Activated effector memory CD4-positive, alpha-beta T cell treated with anti-CD3 and anti-CD28 coated beads, Interleukin-2, amount 50 U/mL, for 16 hours (primary cell): ENCODE data around the gene SNTG2.

Experiments
- DNase-seq: peaks from one replicate; pipeline ENCODE4 v3.0.0-alpha.2; 2020

Gene SNTG2

DNA sequence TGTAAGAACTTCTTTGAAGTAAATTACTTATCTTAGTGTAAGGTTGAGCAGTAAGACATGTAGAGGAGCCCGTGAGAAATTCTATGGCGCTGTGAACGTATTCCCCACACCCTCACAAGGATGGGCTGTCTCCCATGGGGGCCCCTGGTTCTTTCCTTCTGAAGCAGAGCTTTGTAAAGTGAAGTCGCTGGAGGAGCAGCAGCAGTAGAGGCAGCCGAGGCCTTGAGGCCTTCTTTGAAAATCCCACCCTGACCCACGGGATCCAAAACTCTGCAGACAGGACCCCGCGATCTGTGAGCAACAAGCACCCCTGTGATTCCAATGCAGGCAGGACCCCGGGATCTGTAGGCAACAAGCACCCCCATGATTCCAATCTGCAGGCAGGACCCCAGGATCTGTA is 23.8 kb upstream of the SNTG2 start:
- DNase-seq = no peak

DNA sequence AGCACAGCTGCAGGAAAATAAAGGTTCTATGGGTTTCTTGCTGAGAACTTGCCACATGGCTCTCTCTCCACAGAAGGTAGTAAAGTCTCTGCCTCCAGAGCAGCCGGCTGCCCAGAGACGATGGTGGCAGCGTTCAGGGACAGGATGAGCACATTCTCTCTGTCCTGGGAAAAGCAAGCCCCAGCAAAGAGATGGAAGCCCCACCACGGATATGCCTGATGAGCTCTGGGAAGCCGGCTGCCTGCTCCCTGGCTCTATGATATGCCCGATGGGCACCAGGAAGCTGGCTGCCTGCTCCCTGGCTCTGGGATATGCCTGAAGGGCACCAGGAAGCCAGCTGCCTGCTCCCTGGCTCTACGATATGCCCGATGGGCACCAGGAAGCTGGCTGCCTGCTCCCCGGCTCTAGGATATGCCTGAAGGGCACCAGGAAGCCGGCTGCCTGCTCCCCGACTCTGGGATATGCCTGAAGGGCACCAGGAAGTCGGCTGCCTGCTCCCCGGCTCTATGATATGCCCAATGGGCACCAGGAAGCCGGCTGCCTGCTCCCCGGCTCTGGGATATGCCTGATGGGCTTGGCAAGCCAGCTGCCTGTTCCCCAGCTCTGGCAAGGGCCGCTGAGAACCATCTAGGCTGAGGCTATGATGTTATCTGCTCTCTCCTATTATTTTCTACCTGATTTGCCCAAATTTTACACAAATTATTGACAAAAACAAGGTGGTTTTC is 21.5 kb upstream of the SNTG2 start:
- no peak for DNase-seq

DNA sequence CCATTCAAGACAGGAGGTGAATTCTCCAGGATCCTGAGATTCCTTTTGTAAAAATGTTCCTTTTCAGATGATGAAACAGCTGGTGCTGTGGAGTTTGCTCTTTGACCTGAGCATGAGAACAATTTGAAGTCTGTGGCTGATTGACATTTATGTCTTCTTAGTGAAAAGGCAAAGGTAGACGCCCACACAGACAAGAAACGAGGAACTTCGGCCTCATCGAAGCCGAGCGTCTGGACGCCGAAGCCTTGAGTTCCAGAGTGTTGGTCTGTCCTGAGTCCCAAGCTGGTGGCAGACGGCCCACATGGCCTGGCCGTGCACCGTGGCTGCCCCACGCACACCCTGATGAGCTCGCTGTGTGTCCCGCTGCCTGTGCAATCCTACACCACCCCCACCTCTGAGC is 20.7 kb upstream of the SNTG2 start:
- no peak for DNase-seq

DNA sequence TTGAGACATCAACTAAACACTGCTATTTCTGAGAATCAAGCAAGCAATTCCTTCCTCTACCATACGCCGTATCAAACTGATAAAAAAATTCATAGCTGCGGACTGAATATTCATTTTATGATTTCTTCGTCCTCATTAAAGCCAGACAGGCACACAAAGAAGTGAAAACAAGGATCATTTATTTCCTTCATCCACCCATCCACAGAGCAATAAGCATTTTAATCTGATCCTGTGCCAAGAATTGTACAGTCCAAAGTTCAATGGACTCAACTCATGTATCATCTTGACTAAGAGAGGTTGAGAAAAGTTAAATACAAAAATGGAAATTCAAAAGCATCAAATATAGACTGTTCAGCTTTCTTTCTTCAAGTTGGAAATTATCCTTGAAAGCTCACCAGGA is 19.7 kb upstream of the SNTG2 start:
- no peak for DNase-seq

DNA sequence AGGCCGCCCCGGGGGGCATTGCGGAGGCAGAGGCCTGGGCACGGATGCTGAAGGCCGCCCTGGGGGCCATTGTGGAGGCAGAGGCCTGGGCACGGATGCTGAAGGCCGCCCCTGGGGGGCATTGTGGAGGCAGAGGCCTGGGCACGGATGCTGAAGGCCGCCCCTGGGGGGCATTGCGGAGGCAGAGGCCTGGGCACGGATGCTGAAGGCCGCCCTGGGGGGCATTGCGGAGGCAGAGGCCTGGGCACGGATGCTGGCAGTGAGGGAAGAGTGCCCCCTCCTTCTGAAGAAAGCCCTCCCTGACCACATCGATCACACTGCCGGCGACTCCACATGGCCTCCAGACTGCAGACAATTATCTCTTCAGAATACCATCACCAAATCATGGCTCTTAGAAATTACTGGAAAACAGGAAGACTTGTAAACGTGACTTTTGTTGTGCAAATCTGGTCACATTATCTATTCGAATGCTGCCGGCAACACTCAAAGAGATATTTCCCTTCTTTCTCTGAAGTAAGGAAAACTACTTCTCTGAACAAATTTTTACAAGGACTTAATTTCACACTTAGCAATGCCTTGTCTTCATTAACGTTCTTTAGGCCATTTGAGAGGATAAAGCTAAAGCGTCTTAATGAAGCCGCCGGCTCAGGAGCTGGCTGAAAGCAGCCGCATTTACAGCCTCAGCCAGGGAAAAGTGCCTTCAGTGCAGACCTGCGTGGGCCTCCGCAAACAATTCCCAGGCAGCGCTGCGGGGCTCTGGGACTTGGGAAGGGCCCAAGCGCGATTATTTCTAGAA is 18.1 kb upstream of the SNTG2 start:
- no peak for DNase-seq

DNA sequence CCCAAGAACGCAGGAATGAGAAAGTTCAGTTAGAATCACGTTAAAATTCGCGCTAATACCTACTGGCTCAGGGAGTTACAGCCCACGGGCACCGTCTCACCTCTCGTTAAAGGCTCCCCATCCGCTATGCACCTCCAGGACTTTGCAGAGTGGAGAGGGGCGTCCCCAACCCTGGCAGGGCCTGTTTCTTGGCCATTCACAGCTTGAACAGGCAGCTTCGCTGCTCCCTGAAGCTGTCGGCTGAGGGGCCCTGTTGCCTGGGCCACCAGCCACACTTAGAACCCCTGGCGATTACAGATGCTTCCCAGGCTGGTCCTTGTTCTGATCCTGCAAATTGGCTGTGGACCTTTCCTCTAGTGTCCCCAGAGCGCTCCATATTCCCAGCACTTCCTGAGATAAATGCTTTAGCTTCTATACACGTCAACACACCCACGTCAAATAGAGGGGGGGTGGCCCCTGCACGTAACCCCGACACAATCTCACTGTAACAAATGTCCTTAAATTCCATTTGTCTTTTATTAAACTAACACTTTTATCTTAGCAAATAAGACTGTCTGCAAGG is 16.8 kb upstream of the SNTG2 start:
- DNase-seq = no peak

DNA sequence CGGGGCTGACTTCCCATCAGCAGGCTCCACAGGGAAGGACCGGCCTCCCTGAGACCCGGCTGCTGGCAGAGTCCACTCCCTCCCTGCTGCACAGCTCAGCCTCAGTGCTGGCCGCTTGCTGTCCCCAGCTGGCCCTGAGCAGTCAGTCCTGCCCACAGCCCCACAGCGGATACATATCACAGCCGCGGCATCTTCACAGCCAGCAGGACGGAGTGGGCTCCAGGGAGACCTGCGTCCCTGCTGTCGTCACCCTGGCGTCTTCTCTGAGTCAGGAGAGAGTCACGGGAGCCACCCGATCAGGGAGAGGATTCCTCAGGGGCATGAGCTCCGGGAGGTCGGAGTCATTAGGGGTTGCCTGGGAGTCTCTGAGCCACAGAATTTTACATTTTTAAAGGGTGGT is 13.1 kb upstream of the SNTG2 start:
- DNase-seq = no peak

DNA sequence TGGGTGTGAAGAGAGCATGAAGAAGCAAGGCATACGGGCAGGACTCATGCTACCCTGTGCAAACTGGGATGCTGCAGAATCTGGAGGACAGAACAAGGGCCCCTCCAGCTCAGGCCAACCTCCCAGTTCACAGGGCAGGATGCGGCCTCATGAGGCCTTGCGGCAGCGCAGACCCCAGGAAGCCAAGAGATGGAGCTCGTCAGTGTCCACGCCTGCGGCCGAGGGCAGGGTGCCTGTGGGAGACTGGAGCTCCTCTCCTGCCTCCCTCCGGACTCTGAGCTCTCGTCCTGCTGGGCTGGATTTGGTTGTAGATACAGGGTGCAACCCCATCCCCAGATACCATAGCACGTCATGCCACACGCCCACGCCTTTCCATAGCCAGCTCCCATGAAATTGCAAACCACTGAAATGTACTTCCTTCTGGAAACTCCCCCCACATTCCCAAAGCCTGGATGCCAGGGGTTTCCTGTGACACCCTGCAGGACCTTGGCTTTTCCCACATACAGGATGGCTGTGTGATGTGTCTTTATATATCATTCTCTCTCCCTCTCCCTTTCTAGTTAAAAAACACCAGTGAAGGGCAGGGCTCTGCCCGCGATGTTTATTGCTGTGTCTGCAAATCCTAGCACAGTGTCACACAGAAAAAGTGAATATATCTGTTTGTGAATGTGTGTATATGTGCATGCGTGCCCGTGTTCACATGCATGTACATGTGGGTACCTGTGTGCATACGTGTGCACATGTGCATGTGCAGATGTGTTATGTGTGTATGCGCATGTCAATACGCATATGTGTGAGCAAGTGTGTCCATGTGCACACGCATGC is 12.3 kb upstream of the SNTG2 start:
- no peak for DNase-seq

DNA sequence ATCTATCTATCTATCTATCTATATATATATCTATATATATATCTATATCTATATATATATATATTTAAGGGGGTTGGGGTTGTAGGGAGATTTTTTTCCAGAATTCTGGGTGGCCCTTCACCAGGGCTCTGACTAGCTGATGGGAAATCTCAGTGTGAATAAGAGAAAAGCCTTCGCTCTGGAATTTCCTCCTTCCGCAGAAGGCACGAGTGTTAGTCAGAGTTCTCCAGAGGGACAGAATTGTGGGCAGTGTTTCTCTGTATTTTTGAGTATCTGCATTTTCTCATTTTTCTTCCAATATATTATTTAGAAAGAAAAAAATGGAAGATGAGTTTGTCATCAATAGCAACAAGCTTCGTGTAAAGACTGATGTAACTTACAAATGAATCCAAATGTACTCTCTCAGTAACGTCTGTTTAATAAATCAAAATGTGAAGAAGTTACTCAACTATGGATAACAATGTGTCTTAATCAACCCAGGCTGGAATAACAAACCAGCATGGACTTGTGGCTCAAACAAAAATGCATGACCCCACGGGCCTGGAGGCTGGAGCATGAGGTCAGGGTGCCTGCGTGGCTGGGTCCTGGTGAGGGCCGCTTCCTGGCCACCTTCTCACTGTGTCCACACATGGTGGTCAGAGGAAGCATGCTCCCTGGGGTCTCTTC is 10.6 kb upstream of the SNTG2 start:
- DNase-seq = no peak

DNA sequence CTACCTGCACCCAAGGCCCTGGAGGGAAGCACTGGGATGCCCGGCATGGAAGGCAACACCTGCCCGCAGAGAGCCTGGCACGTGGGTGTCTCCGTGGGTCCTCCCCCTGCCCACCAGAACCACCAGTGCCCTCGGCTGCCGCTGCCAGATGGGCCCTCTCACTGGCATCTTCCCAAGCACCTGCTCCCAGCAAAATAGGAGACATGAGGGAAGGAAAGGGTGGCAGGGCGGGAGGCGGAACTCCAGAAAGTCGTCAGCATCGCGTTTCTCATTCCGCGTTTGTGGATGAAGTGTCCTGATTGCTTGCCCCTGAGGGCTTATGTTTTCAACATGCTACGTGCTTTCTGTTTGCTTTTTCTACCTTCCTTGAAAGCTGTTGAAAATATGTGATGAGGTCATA is 8.8 kb upstream of the SNTG2 start:
- DNase-seq = no peak

DNA sequence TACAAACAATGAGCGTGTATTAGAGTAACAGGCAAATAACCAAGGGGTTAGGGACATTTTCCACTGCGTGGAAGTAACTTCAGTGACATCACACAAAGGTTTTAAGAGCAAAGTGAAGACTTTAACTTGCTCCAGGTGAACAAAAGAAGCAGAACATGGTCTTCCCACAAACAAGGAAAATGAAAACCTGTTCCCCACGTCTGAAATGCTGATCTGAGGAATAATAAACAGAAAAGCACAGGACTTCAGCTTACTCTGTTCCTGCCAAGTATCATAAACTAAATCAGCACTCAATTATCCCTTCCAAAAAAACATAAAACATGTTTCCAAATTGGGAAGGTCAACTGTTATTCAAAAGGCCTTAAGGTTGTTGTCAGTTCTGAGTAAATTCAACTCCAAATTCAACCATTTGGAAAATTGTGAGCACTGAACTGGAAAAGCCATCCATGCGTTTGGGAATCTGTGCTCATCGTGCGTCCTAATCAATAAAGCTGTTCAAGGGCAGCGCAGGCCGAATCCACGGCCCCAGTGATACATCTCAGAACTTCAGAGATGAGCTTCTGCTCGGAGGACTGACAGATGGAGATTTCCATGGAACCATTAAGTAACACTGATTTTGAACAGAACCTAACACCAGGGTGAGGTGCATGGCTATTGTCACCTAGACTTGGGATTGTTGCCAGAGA is 7.7 kb upstream of the SNTG2 start:
- no peak for DNase-seq

DNA sequence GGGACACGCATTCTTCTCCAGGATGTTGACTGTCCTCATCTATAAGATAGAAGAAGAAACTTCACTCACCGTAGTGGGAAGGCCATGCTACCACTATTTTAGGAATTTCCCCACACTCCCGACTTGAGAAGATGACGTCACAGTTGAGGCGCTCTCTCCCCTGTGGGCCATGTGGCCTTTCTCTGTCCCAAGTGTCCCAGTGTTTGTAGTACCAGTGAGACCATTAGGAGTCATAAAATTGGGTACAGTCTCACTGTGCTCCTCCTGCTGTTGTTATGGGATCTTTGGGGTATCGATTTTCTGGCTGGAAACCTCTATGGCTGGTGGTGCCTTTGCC is 7.2 kb upstream of the SNTG2 start:
- no peak for DNase-seq

DNA sequence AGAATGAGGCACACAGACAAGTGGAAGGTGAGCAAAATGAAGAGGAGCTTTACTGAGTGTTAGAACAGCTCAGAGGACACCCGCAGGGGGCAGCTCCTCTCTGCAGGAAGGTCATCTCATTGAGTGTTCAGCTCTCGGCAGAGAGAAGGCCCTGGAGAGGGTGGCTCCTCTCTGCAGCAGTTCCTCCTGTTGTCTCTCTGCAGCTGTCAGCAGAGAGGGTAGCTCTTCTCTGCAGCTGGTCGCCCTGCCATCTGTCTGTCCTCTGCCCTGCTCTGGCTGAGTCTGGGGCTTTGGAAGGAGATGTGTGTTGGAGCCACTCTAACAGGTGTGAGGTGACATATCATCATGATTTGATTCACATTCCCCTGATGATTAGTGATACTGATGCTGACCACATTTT is 6.8 kb upstream of the SNTG2 start:
- DNase-seq = no peak

DNA sequence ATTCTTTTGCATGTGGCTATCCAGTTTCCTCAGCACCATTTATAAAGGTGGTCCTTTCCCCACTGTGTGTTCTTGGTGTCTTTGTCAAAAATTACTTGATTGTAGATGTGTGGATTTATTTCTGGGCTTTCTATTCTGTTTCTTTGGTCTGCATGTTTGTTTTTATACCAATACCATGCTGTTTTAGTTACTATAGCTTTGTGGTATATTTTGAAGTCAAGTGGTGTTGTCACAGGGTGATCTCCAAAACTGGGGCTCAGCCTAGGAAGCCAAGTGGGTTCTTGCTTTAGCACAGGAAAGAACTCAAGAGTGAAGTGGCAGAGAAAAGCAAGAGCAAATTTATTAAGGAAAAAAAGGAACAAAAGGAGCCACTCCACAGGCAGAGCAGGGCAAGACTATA is 6.0 kb upstream of the SNTG2 start:
- DNase-seq = no peak

DNA sequence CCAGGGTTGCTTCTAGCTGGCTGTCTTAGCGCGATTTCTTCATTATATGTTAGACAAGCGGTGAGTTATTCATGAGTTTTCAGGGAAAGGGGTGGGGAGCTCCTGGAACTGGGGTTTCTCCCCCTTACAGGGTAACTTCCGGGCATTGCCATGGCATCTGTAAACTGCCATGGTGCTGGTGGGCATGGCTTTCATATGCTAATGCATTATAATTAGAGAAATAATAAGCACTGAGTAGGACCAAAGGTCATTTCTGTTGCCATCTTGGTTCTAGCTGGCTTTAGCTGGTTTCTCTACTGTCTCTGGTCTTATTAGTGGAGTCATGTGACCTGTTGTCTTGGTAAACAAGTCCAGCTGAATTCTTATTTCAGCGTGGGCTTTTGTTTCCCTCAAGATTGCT is 5.5 kb upstream of the SNTG2 start:
- DNase-seq = no peak

DNA sequence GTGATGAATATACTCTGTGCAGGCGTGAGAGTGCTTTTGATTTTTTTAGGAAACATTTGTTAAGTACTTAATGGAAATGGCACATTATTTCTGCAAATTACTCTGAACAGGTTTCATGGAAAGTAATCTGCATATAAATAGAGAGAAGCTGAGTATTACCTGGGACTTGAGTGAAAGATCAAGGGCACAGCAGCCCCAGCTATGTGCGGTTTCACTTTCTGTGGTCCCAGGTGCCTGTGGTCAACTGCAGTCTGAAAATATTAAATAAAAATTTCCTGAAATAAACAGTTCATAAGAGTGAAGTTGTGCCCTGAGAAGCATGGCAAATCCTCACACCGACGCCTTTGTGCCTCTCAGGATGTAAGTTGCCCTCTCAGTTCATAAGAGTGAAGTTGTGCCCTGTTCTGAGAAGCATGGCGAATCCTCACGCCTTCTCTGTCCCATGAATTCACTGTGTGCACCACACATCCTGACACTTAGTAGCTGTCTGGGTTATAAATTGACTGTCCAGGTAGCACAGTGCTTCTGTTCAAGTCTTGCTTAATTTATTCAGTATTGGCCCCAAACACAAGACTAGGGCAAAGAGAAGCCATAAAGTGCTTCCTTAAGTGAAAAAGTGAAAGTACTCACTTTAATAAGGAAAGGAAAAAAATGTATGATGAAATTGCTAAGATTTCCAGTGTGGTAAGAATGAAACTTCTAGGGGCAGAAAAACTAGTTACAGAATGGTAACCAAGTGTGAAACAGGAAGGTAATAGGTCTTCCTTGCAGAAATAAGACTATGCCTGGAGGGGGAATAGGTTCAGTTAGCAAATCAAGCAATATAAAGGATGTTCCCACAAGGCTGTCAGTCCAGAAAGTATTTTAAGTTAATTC is 4.3 kb upstream of the SNTG2 start:
- DNase-seq = no peak

DNA sequence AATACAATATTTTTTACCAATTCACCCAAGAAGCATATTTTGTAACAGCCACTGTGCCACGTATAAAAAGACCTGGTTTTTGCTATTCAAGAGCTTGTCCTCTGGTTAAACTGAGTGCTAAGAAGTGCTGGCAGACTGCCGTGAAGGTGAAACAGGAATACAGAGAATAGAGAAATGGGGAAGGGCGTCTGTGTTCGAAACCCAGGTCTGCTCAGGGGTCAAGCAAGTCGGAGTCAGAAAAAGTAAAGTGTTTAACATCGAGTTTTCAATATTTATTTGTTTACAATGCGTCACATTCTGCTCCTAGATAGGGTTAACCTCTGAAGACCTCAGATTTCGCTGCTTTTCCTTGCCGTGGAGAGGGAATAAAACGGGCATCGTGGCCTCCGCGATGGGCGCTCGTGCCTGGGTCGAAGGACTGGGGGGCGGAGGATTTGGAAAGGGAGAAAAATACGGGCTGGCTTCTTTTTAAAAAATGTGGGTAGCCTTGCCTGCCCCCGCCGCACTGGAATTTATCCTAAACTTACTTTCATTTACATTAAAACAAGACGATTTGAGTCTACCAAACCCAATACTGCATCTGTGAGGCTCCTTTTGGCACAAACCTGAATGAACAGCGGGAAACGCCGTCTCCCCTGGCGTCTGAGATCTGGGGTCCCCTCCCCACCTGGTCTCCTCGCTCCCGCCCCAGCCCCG is 1.1 kb upstream of the SNTG2 start:
- no peak for DNase-seq

DNA sequence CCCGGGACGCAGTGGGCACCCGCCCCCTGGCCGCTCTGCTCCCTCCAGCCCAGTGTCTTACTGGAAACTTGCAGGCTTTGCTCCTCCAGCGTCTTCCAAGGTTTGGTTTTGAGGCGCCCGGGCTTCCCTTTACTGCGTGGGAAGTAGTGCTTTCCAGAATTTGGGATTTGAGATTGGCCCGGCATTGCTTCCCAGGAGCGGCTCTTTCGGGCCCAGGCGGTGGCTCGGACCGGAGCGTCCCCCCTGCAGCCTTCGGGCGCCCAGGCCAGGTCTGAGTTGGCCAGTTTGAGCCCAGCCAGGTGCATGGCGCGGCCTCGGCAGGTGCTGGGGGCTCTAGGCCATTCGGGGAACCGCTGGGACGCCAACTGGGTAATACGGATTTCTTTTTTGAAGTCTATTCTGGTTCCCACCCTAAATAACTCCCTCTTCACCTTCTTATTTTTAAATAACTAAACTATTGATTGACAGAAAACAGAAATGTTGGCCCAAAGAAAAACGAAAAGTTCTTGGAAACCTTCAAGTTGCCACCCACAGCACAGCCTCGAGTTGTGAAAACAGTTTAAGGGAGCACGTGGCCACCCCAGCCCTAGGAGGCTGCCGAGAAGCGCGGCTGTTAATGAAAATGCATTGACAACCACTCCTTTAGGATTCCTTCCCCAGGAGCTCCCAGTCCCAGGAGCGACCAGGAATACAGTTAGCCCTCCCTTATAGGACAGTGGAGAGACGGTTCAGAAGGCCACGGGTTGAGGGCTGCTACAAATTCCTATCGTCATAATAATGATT is 766 bp downstream of the SNTG2 start:
- DNase-seq = no peak

DNA sequence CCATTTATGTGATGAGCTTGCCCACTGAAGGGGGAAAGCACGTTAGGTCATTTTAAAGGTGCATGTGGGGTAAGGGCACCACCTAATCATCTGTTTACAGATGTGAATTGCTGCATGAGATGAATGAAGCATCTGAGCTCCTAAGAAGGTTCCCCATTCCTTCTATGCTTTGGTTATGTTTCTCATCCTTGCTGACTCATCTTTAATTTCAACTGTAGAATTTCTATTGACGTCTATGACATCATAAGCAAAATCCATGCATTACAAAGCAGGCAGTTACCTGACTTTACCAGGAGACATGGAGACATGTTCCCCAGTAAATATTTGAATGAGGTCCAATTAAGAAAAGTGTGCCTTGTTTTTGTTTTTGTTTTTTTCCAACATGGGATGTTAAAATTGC is 2.8 kb downstream of the SNTG2 start:
- no peak for DNase-seq
